PC-9 (cell line): ENCODE measurements around the gene PDE7B. TPM values are rescaled to one million over a fixed set of nuclear protein-coding genes. Genes with fewer than 3 reads are reported as not detected.

Experiments
- BruUV-seq: library from RNA; stranded (reverse); fragments of 400-500 nt; replicated peaks from 2 replicates; lab custom pipeline; 2021; lab: Mats Ljungman, UMichigan
- CTCF ChIA-PET: fragments of 300-600 bp; sonication (Branson Sonifier 250); formaldehyde crosslinking; loops from one replicate; lab custom pipeline; 2022; ENCODE audit warnings: antibody characterized with exemption; lab: Charles Lee
- POLR2A ChIA-PET: fragments of 300-600 bp; sonication (Branson Sonifier 250); formaldehyde crosslinking; loops from one replicate; lab custom pipeline; 2022; ENCODE audit warnings: antibody characterized with exemption; ENCODE audit not compliant: unreplicated experiment; lab: Charles Lee
- DNase-seq, 2 experiments: peaks; one replicate each; pipeline versions ENCODE4 v3.0.0 to v3.0.0-alpha.2; 2015 to 2022; ENCODE audit warnings: mixed read lengths in 1 of 2
- H2AFZ ChIP-seq: fragments of 200-600 bp; sonication (generic); 2 replicates; pipeline ENCODE4 v1.8.1; 2017; ENCODE audit warnings: antibody characterized with exemption
- H3F3A ChIP-seq: fragments of 200-600 bp; sonication (generic); 2 replicates; pipeline ENCODE4 v1.8.1; 2017; ENCODE audit warnings: antibody characterized with exemption, mild to moderate bottlenecking, low read depth; ENCODE audit not compliant: insufficient read depth
- H3K27ac ChIP-seq: fragments of 200-600 bp; sonication (generic); 2 replicates; pipeline ENCODE4 v1.6.1; 2016; ENCODE audit warnings: mixed run types
- H3K27me3 ChIP-seq: fragments of 200-600 bp; sonication (generic); 2 replicates; pipeline ENCODE4 v1.6.1; 2016; ENCODE audit warnings: low read depth, mixed run types; ENCODE audit not compliant: insufficient read depth
- H3K36me3 ChIP-seq: fragments of 200-600 bp; sonication (generic); 2 replicates; pipeline ENCODE4 v1.6.1; 2016; ENCODE audit warnings: low read depth, mixed run types
- H3K4me1 ChIP-seq: fragments of 200-600 bp; sonication (generic); replicated peaks from 2 replicates; pipeline ENCODE4 v1.6.1; 2016; ENCODE audit warnings: mixed run types; ENCODE audit not compliant: insufficient read depth
- H3K4me2 ChIP-seq: fragments of 200-600 bp; sonication (generic); 2 replicates; pipeline ENCODE4 v1.6.1; 2017; ENCODE audit warnings: mixed run types
- H3K4me3 ChIP-seq: fragments of 200-600 bp; sonication (generic); 2 replicates; pipeline ENCODE4 v1.6.1; 2016; ENCODE audit warnings: mixed run types
- H3K79me2 ChIP-seq: fragments of 200-600 bp; sonication (generic); 2 replicates; pipeline ENCODE4 v1.6.1; 2017; ENCODE audit warnings: low read depth, mixed run types
- H3K9me2 ChIP-seq: fragments of 200-600 bp; sonication (generic); 2 replicates; pipeline ENCODE4 v1.8.1; 2017; ENCODE audit warnings: mild to moderate bottlenecking; ENCODE audit not compliant: insufficient read depth
- H3K9me3 ChIP-seq: fragments of 200-600 bp; sonication (generic); 2 replicates; pipeline ENCODE4 v1.8.1; 2016; ENCODE audit warnings: low read depth; ENCODE audit not compliant: insufficient read depth
- H4K20me1 ChIP-seq: fragments of 200-600 bp; sonication (generic); 2 replicates; pipeline ENCODE4 v1.8.1; 2017; ENCODE audit not compliant: insufficient read depth
- CTCF ChIP-seq: fragments of 200-600 bp; sonication (generic); conservative IDR thresholded peaks from 2 replicates; pipeline ENCODE4 v1.6.1; 2017; ENCODE audit warnings: mixed run types, antibody characterized with exemption, mild to moderate bottlenecking, moderate library complexity
- EZH2 ChIP-seq: fragments of 200-600 bp; sonication (generic); IDR thresholded peaks from 2 replicates; pipeline ENCODE4 v1.8.0; 2017; ENCODE audit warnings: antibody characterized with exemption, low read depth
- intact Hi-C: fragments of 100-400 bp; cut with micrococcal nuclease; formaldehyde crosslinking; loops from one replicate; pipeline ENCODE4 v1.10.0; 2022; ENCODE audit not compliant: unreplicated experiment
- total RNA-seq: library from RNA; stranded (reverse); gene quantifications from 2 replicates; pipeline ENCODE4 v1.2.3, GENCODE V29; 2021

The PDE7B gene
- total RNA-seq, 1 experiment from 2014 or later: 0.31 TPM

- TF ChIP-seq CTCF: no peak
- TF ChIP-seq EZH2: no peak
- no peaks in the 10 kb centered on the region for H3K9me2 ChIP-seq
- no peak overlapping the region for H3K27ac ChIP-seq
- H4K20me1 ChIP-seq: no peaks in the 10 kb centered on the region
- H3K4me3 ChIP-seq: no peak overlapping the region
- H3K36me3 ChIP-seq: no peaks in the 10 kb centered on the region
- H2AFZ ChIP-seq: no peak overlapping the region
- H3K9me3 ChIP-seq: no peaks in the 10 kb centered on the region
- POLR2A ChIA-PET: no interaction called here
- H3K79me2 ChIP-seq: no peaks in the 10 kb centered on the region
- intact Hi-C loops: no loop called here
- no peaks in the 10 kb centered on the region for H3K27me3 ChIP-seq
- no TSS peak for BruUV-seq
- CTCF ChIA-PET: interaction anchor here (0.6 kb wide), 1 partner anchor 12 kb away, joined by 3 read pairs; no protein-coding TSS in a partner anchor
- no peaks in the 10 kb centered on the region for H3K4me1 ChIP-seq
- no peak overlapping the region for H3K4me2 ChIP-seq
- H3F3A ChIP-seq: no peaks in the 10 kb centered on the region
- no peak for DNase-seq
Measured at GRCh38 chr6:136178749-136179148, 327.2 kb downstream of the PDE7B start.

- Histone ChIP-seq H2AFZ (no peak overlapping the region), H3K4me2 (no peak overlapping the region), H3K79me2 (no peaks in the 10 kb centered on the region), H4K20me1 (no peaks in the 10 kb centered on the region), H3K4me1 (no peaks in the 10 kb centered on the region), H3K9me2 (no peaks in the 10 kb centered on the region), H3F3A (no peaks in the 10 kb centered on the region), H3K9me3 (no peaks in the 10 kb centered on the region), H3K27me3 (no peaks in the 10 kb centered on the region), H3K27ac (no peak overlapping the region), H3K4me3 (no peak overlapping the region), H3K36me3 (no peaks in the 10 kb centered on the region)
- BruUV-seq: no TSS peak
- TF ChIP-seq CTCF: no peak
- TF ChIP-seq EZH2: no peak
- intact Hi-C loops: no loop called here
- no peak for DNase-seq
- ChIA-PET POLR2A (no interaction called here), CTCF (no interaction called here)
Measured at GRCh38 chr6:136180704-136181511, 329.4 kb downstream of the PDE7B start.

- no peaks in the 10 kb centered on the region for H3K36me3 ChIP-seq
- no peak overlapping the region for H3K27ac ChIP-seq
- no peaks in the 10 kb centered on the region for H3K4me1 ChIP-seq
- no peak overlapping the region for H3K4me2 ChIP-seq
- H3K4me3 ChIP-seq: no peak overlapping the region
- no peaks in the 10 kb centered on the region for H3K9me2 ChIP-seq
- no peak overlapping the region for H2AFZ ChIP-seq
- H3F3A ChIP-seq: no peaks in the 10 kb centered on the region
- no peak for TF ChIP-seq CTCF
- TF ChIP-seq EZH2: no peak
- no peaks in the 10 kb centered on the region for H3K9me3 ChIP-seq
- H3K27me3 ChIP-seq: no peaks in the 10 kb centered on the region
- H3K79me2 ChIP-seq: no peaks in the 10 kb centered on the region
- no peaks in the 10 kb centered on the region for H4K20me1 ChIP-seq
- ChIA-PET CTCF (no interaction called here), POLR2A (no interaction called here)
- BruUV-seq: no TSS peak
- DNase-seq: no peak
- intact Hi-C loops: no loop called here
Measured at GRCh38 chr6:136181512-136181833, 330.0 kb downstream of the PDE7B start.
